ENCODE data around the gene TRMT10C. TPM values are rescaled to one million over a fixed set of nuclear protein-coding genes. Genes with fewer than 3 reads are reported as not detected.

The TRMT10C gene
- total RNA-seq, 2 donors from 2014 or later = 27.8 to 29.5 TPM

GRCh38 chr3:101615525-101615924, 53.9 kb downstream of the TRMT10C start:
- DNase-seq = no peak
- no peak for ATAC-seq
- Mint-ChIP-seq H3K4me3 (no peak overlapping the region), H3K27ac (no peak overlapping the region), H3K36me3 (ENCODE audit: low read depth) (no peaks in the 10 kb centered on the region), H3K27me3 (no peaks in the 10 kb centered on the region), H3K4me1 (no peaks in the 10 kb centered on the region)
- H3K9me3 ChIP-seq (ENCODE audit: control insufficient read depth, low read length, poor library complexity, severe bottlenecking) = no peaks in the 10 kb centered on the region

Other genes starting within 250 kb of the TRMT10C start
- under 1 TPM; 0.45 to 0.47 TPM for gene IMPG2, start 241.3 kb upstream of the TRMT10C start, total RNA-seq
- 10 to 100 TPM; 39.0 to 48.3 TPM for gene SENP7, start 48.7 kb upstream of the TRMT10C start, total RNA-seq
- 100 to 1,000 TPM; 138 to 150 TPM for gene PCNP, start 12.3 kb downstream of the TRMT10C start, total RNA-seq
- 10 to 100 TPM; 65.2 to 77.2 TPM for gene ZBTB11, start 115.3 kb downstream of the TRMT10C start, total RNA-seq
- gene RPL24, start 124.8 kb downstream of the TRMT10C start, total RNA-seq = 1,000 to 10,000 TPM; 1,360 to 1,402 TPM
- gene CEP97, start 162.7 kb downstream of the TRMT10C start, total RNA-seq = 10 to 100 TPM; 10.4 to 11.1 TPM
- 10 to 100 TPM; 30.6 to 31.7 TPM for gene NXPE3, start 217.3 kb downstream of the TRMT10C start, total RNA-seq

Measured in T-helper 17 cell (primary cell).